Fibroblast of villous mesenchyme (primary cell): ENCODE results near the gene ITGB1. TPM values are rescaled to one million over a fixed set of nuclear protein-coding genes. Genes with fewer than 3 reads are reported as not detected.

ENCODE experiments used
- DNase-seq: peaks from one replicate; pipeline ENCODE4 v3.0.0-alpha.2; 2010; ENCODE audit warnings: low read depth
- H3K4me3 ChIP-seq: 2 replicates; pipeline ENCODE4 v1.5.1; 2011; ENCODE audit warnings: low read depth, mild to moderate bottlenecking, low read length
- total RNA-seq: library from RNA; depleted of rRNA; stranded (reverse); fragments of >200 nt; gene quantifications from 2 replicates; pipeline ENCODE4 v1.2.3, GENCODE V29; 2012
- TF ChIP-seq, protein P1 (sequence below): IDR thresholded peaks from 2 replicates; pipeline ENCODE4 v1.5.1; 2012; ENCODE audit warnings: low read depth, mild to moderate bottlenecking, low read length; ENCODE audit not compliant: insufficient read depth

The ITGB1 gene
- total RNA-seq, 1 donor: 1,757 TPM

DNA sequence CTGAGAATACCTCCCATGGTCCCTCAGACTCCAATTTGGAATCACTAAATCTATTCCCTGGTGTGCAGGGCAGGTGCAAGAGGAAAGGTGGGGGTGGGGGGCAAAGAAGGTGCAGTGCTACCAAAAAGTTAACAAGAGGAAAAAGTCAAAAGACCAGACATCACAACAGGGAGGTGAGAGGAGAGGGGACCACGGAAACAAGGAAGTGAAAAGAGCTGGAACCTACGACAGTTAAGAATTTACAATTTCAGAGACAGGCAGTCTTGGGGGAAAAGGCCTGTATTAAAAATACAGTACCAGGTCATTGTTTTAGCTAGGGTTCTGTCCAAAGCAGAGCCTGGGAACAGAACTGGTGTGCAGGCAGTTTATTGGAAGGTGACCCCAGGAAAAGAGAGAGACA lies 14.6 kb downstream of the ITGB1 start:
- no peak for DNase-seq
- H3K4me3 ChIP-seq: no peak overlapping the region
- TF ChIP-seq, protein P1, sequence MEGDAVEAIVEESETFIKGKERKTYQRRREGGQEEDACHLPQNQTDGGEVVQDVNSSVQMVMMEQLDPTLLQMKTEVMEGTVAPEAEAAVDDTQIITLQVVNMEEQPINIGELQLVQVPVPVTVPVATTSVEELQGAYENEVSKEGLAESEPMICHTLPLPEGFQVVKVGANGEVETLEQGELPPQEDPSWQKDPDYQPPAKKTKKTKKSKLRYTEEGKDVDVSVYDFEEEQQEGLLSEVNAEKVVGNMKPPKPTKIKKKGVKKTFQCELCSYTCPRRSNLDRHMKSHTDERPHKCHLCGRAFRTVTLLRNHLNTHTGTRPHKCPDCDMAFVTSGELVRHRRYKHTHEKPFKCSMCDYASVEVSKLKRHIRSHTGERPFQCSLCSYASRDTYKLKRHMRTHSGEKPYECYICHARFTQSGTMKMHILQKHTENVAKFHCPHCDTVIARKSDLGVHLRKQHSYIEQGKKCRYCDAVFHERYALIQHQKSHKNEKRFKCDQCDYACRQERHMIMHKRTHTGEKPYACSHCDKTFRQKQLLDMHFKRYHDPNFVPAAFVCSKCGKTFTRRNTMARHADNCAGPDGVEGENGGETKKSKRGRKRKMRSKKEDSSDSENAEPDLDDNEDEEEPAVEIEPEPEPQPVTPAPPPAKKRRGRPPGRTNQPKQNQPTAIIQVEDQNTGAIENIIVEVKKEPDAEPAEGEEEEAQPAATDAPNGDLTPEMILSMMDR: no peak

- TF ChIP-seq, protein P1: no peak
- no peak for DNase-seq
- H3K4me3 ChIP-seq: no peak overlapping the region
Measured at GRCh38 chr10:32942081-32942480, 15.9 kb downstream of the ITGB1 start.

- H3K4me3 ChIP-seq: no peak overlapping the region
- TF ChIP-seq, protein P1: no peak
Measured at GRCh38 chr10:32941357-32941756, 16.7 kb downstream of the ITGB1 start.

GRCh38 chr10:32940321-32941301 lies 17.4 kb downstream of the ITGB1 start:
- no peak for DNase-seq
- H3K4me3 ChIP-seq: no peak overlapping the region

More at GRCh38 chr10:32941357-32941756, 16.7 kb downstream of the ITGB1 start:
- no peak for DNase-seq

GRCh38 chr10:32939296-32940111 lies 18.5 kb downstream of the ITGB1 start:
- no peak overlapping the region for H3K4me3 ChIP-seq
- no peak for DNase-seq
- TF ChIP-seq, protein P1: no peak

More at GRCh38 chr10:32940321-32941301, 17.4 kb downstream of the ITGB1 start:
- TF ChIP-seq, protein P1: no peak

DNA sequence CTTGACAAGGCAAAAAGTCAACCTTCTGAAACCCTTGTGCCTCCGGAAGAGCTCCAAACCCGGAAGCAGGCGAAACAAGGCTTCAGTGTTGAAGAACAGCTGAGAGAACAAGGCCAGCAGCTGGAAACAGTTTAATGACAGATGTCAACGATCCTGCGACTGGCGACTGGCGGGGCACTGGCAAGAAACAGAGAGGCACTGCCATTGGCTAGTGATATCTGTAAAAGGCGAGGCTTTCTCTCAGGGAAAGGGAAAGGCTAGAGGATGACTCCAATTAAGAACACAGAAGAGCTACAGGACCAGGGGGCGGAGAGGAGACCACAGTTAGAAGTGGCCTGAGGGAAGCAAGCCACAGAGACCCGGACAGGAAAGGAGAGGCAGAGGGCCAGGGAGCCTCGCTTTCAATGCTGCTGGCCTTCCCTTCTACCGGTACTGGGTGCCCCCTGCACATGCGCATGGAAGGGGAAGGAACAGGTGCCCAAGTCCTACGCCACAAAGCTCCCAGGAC lies 19.4 kb downstream of the ITGB1 start:
- DNase-seq: peak; percentile 38
- TF ChIP-seq, protein P1: no peak
- H3K4me3 ChIP-seq: no peak overlapping the region
